Aorta (tissue), 5 donors: ENCODE results near the gene S100PBP. TPM values are rescaled to one million over a fixed set of nuclear protein-coding genes. Genes with fewer than 3 reads are reported as not detected.

Experiments used
- ATAC-seq: fragments of 200-7000 bp; cut with Tn5 transposase; one replicate; pipeline ENCODE4 v1.9.1; 2022; ENCODE audit warnings: moderate library complexity; ENCODE audit not compliant: low FRiP score
- DNase-seq, 2 donors: peaks; one replicate each; pipeline ENCODE4 v3.0.0-alpha.2; 2020
- H3K27ac ChIP-seq, 2 donors: one replicate each; pipeline ENCODE4 v1.5.1; 2013; ENCODE audit warnings: low read length in 2 of 2, mild to moderate bottlenecking in 2 of 2, moderate library complexity in 2 of 2, control low read depth in 1 of 2, inconsistent platforms in 1 of 2, low read depth in 1 of 2
- H3K27me3 ChIP-seq, 2 donors: one replicate each; pipeline ENCODE4 v1.6.1; 2013; ENCODE audit warnings: control low read depth in 1 of 2, low read length in 1 of 2, mild to moderate bottlenecking in 1 of 2, moderate library complexity in 1 of 2; ENCODE audit not compliant: insufficient read depth in 2 of 2, control insufficient read depth in 1 of 2
- H3K36me3 ChIP-seq, 2 donors: one replicate each; pipeline ENCODE4 v1.6.1; 2013; ENCODE audit warnings: control low read depth in 1 of 2, low read length in 1 of 2, mild to moderate bottlenecking in 1 of 2; ENCODE audit not compliant: insufficient read depth in 2 of 2, control insufficient read depth in 1 of 2
- H3K4me1 ChIP-seq, 2 donors: one replicate each; pipeline ENCODE4 v1.6.1; 2013; ENCODE audit warnings: low read length in 2 of 2, control low read depth in 1 of 2, mild to moderate bottlenecking in 1 of 2, moderate library complexity in 1 of 2; ENCODE audit not compliant: insufficient read depth in 2 of 2, control insufficient read depth in 1 of 2
- H3K4me3 ChIP-seq, 2 donors: one replicate each; pipeline ENCODE4 v1.5.1; 2013; ENCODE audit warnings: low read length in 2 of 2, control low read depth in 1 of 2, mild to moderate bottlenecking in 1 of 2
- H3K9me3 ChIP-seq: one replicate; pipeline ENCODE4 v1.6.1; 2013; ENCODE audit warnings: mild to moderate bottlenecking, low read length; ENCODE audit not compliant: control insufficient read depth
- WGBS, 2 donors: extraction: QIAGEN DNeasy Blood & Tissue Kit; methylation state at CpG; one replicate each; pipeline ENCODE4 v1.1.7; 2013; 5-methylcytosine and 5-hydroxymethylcytosine counted together
- intact Hi-C, 2 donors: fragments of 100-400 bp; cut with DNase I; formaldehyde crosslinking; loops; one replicate each; pipeline versions ENCODE4 v1.14.2 to v1.15.0; 2022
- polyA plus RNA-seq, 2 donors: library from polyadenylated mRNA; stranded (reverse); fragments of 200-250 nt; gene quantifications; one replicate each; pipeline ENCODE4 v1.2.3, GENCODE V29; 2013
- total RNA-seq, 2 donors: library from RNA; stranded (reverse); fragmentation: NEBNext Ultra II Directional; extraction: Animal tissue kit (Norgen Biotek cat#: 25700); gene quantifications; one replicate each; pipeline ENCODE4 v1.2.1, GENCODE V29; 2021
- donor health status: healthy with polysubstance abuse.
- donor health status: Bipolar disorder and iron deficiency.
- donor health status: DM: no; HTN: no; CAD: no.
- donor health status: DM: no; HTN: no; CAD: no.
- donor health status: DM: yes; HTN: yes; CAD: no.

The S100PBP gene
- total and polyA plus RNA-seq, 4 donors: 2.8 to 60.7 (median 24.8) TPM

DNA sequence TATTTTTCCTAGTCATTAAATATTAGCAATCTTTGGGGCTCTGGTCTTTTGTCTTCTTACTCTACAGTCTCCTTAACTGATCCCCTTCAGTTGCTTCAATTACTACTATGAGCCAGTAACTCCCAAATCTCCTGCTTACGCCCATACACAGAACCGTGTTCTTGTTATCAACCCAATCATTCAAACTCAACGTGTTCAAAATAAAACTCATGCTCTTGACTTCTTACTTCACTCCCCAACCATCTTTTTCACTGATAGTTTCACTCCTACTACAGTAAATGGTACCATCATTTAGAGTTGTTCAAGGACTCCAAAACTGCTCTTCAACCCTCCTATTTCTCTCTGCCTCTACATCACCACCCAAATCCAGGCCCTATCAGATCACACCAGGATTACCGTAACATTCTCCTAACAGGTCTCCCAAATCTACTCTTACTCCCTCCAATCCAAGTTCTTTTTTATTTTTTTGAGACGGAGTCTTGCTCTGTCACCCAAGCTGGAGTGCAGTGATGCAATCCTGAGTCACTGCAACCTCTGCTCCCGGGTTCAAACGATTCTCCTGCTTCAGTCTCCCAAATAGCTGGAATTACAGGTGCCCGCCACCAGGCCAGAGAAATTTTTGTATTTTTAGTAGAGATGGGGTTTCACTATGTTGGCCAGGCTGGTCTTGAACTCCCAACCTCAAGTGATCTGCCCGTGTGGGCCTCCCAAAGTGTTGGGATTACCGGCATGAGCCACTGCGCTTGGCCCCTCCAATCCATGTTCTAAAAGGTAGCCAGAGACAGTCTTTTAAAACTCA is 3.3 kb upstream of the S100PBP start:
- intact Hi-C loops: no loop called here
- Histone ChIP-seq H3K36me3 (peaks cover 0 to 2% of the 10 kb centered on the region in 2 donors), H3K27ac (no peak overlapping the region), H3K4me1 (peaks cover 0 to 8% of the 10 kb centered on the region in 2 donors), H3K27me3 (no peaks in the 10 kb centered on the region), H3K9me3 (no peaks in the 10 kb centered on the region), H3K4me3 (no peak overlapping the region)
- WGBS, 2 donors: 69 to 70% methylated on average over 11 of the region's 11 CpGs
- DNase-seq (no peak), ATAC-seq (no peak)

DNA sequence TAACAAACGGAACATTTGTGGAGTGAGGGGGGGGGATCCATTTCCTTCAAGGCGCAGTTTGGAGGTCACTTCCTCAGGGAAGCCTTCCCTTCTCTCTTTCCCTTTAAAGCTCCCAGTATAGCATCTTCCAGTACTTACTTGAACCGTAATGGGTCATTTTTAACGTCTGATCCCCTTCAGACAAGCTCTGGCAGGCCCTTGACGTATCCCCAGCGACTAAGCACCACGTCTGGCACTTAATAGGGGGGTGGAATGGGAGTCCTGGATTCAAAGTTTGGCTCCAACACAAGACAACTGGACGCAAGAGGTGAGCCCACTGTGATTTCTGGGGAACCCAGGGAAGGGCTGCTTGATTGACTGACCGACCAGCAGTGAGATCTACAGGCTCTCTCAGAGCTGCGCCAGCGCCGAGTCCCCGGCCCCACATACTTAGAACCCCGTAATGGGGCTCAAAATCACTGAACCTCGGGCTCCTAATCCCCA is 736 bp upstream of the S100PBP start:
- peak overlapping the region; percentile 18 to 33 for H3K27ac ChIP-seq
- 1% methylated on average over 15 of the region's 15 CpGs for WGBS, 2 donors
- no peaks in the 10 kb centered on the region for H3K27me3 ChIP-seq
- peaks cover 0 to 8% of the 10 kb centered on the region in 2 donors for H3K4me1 ChIP-seq
- H3K4me3 ChIP-seq: peak overlapping the region; percentile 52 to 82
- DNase-seq (no peak), ATAC-seq (peak; percentile 23)
- H3K36me3 ChIP-seq: no peaks in the 10 kb centered on the region
- no peaks in the 10 kb centered on the region for H3K9me3 ChIP-seq
- intact Hi-C loops: loop anchor here (5.0 kb wide), 3 partner anchors 56 to 114 kb away; partner anchors contain the start of genes FNDC5 (in 1 of the 2) and SYNC (in 1 of the 2)

GRCh38 chr1:32817815-32818786 is 648 bp downstream of the S100PBP start:
- WGBS, 2 donors: 1% methylated on average over 41 to 51 of the region's 51 CpGs
- Histone ChIP-seq H3K36me3 (no peaks in the 10 kb centered on the region), H3K4me3 (peak overlapping the region; percentile 24 to 84), H3K27ac (peak overlapping the region; percentile 71 to 86), H3K27me3 (no peaks in the 10 kb centered on the region), H3K9me3 (no peaks in the 10 kb centered on the region), H3K4me1 (peaks cover 0 to 8% of the 10 kb centered on the region in 2 donors)
- ATAC-seq: peak; percentile 79
- intact Hi-C loops: loop anchor here (5.0 kb wide), 3 partner anchors 54 to 116 kb away; partner anchors contain the start of genes FNDC5 (in 1 of the 2) and SYNC (in 1 of the 2)
- DNase-seq: peak; percentile 87 to 92

GRCh38 chr1:32818804-32819541 is 1.5 kb downstream of the S100PBP start:
- DNase-seq (no peak), ATAC-seq (no peak)
- intact Hi-C loops: loop anchor here (5.0 kb wide), 3 partner anchors 53 to 117 kb away; partner anchors contain the start of genes FNDC5 (in 1 of the 2) and SYNC (in 1 of the 2)
- no peak overlapping the region for H3K4me3 ChIP-seq
- peak overlapping the region in 1 of 2 donors; percentile 52 for H3K27ac ChIP-seq
- WGBS, 2 donors: 63 to 65% methylated on average over 11 of the region's 11 CpGs
- no peaks in the 10 kb centered on the region for H3K27me3 ChIP-seq
- peaks cover 0 to 4% of the 10 kb centered on the region in 2 donors for H3K4me1 ChIP-seq
- H3K9me3 ChIP-seq: no peaks in the 10 kb centered on the region
- no peaks in the 10 kb centered on the region for H3K36me3 ChIP-seq

DNA sequence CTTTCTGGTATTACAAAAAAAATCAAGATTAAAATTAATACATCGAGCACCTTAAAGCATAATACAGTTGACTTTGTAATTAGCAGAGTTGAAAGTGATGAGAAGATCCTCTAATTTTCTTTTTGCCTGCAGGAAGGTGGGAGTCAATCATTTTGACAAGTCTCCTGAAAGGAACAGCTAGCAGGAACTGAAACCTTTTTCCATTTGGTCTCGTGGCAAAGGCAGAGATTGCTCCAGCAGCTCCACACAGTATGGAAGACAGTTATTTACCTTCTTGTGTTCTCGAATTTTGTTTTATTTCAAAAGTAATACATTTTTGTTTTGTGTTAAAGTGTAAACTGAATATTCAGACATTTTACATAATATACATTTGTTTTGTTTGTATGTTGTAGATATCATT is 7.7 kb downstream of the S100PBP start:
- ATAC-seq (no peak), DNase-seq (no peak)
- no peak overlapping the region for H3K4me3 ChIP-seq
- no peaks in the 10 kb centered on the region for H3K27me3 ChIP-seq
- H3K27ac ChIP-seq: no peak overlapping the region
- 80 to 82% methylated on average over 3 of the region's 3 CpGs for WGBS, 2 donors
- no peaks in the 10 kb centered on the region for H3K4me1 ChIP-seq
- H3K36me3 ChIP-seq: peaks cover 2% of the 10 kb centered on the region in 2 donors
- H3K9me3 ChIP-seq: no peaks in the 10 kb centered on the region
- intact Hi-C loops: loop anchor here in 1 of 2 donors (5.0 to 10.0 kb wide), 2 partner anchors 47 to 260 kb away; partner anchors contain the start of genes AZIN2 and FNDC5

DNA sequence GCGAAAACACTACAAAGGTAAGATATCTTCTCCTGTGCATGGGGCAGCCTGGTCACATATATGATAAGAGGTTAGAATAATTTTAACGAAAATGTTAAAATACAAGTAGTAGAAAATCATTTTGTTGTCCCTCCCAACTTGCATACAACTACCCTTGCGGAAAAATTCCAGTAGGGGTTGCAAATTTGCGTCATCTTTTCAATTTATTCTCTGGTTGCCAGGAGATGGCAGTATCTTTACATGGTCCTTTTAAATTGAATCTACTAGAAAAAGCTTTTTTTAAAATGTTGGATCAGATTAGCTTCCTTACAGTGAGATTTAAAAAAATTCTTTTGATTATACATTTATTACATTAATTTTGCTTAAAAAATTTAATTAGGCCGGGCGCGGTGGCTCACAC is 10.9 kb downstream of the S100PBP start:
- no peak for ATAC-seq
- H3K4me3 ChIP-seq: no peak overlapping the region
- intact Hi-C loops: loop anchor here in 1 of 2 donors (5.0 to 10.0 kb wide), 2 partner anchors 44 to 256 kb away; partner anchors contain the start of genes AZIN2 and FNDC5
- H3K9me3 ChIP-seq: no peaks in the 10 kb centered on the region
- H3K36me3 ChIP-seq: peaks cover 4 to 12% of the 10 kb centered on the region in 2 donors
- no peaks in the 10 kb centered on the region for H3K4me1 ChIP-seq
- DNase-seq: no peak
- H3K27ac ChIP-seq: no peak overlapping the region
- WGBS, 2 donors: 81 to 84% methylated on average over 7 of the region's 7 CpGs
- H3K27me3 ChIP-seq: no peaks in the 10 kb centered on the region

DNA sequence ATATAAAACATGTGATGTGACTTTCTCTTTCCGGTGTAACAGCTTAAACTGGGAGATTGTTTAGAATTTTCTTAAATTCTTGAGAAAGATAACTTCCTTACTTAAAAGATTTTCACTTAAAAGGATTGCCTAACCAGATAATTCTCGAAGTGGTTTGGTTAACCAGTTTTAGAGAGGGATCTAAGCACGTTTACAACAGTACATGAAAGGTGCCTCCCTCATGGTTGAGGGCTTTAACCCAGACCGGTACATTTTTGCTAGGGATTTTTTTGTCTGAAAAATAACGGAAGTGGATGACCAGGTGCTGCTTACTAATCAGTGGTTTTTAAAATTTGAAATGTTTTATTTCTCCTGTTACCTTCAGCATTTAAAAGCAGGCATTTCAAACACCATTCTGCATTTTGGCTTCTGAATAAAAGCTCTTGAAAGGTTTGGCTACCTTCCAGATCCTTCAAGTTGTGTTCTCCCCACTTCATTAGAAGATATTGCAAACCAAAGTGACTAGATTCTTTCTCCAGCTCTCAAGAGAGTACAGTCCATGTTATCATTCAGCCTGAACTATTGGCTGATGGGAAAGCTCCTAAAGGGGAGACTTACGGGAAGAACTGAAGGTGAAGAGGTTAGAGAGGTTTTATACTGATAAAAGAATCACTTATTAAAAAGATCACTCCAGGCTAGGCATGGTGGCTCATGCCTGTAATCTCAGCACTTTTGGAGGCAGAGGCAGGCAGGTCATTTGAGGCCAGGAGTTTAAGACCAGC is 12.8 kb downstream of the S100PBP start:
- intact Hi-C loops: no loop called here
- DNase-seq: no peak
- no peak overlapping the region for H3K4me3 ChIP-seq
- no peaks in the 10 kb centered on the region for H3K27me3 ChIP-seq
- ATAC-seq: no peak
- H3K27ac ChIP-seq: no peak overlapping the region
- no peaks in the 10 kb centered on the region for H3K9me3 ChIP-seq
- no peaks in the 10 kb centered on the region for H3K4me1 ChIP-seq
- peaks cover 4 to 12% of the 10 kb centered on the region in 2 donors for H3K36me3 ChIP-seq
- WGBS, 2 donors: 87 to 89% methylated on average over 6 of the region's 6 CpGs
